GM12878 (cell line): ENCODE results near the gene ZNF227. TPM values are rescaled to one million over a fixed set of nuclear protein-coding genes. Genes with fewer than 3 reads are reported as not detected.

ENCODE experiments used
- DPF2 ChIP-seq: fragments of 450-650 bp; IDR thresholded peaks from 2 replicates; pipeline ENCODE4 v1.6.1; 2017; ENCODE audit warnings: mild to moderate bottlenecking
- ETV6 ChIP-seq, 2 experiments: fragments of 450-650 bp in 1 of 2; IDR thresholded peaks in 1 of 2; conservative IDR thresholded peaks in 1 of 2; 2 replicates each; pipeline ENCODE4 v1.6.1; 2014; ENCODE audit warnings: antibody characterized with exemption in 1 of 2, borderline replicate concordance in 1 of 2, low read depth in 1 of 2, mild to moderate bottlenecking in 1 of 2, moderate library complexity in 1 of 2
- IRF4 ChIP-seq: IDR thresholded peaks from 2 replicates; pipeline ENCODE4 v1.6.1; 2011; ENCODE audit warnings: low read depth, low read length
- KLF5 ChIP-seq: fragments of 450-650 bp; IDR thresholded peaks from 2 replicates; pipeline ENCODE4 v1.6.1; 2014; ENCODE audit warnings: mild to moderate bottlenecking; ENCODE audit not compliant: partially characterized antibody
- MYB ChIP-seq: fragments of 150-350 bp; IDR thresholded peaks from 2 replicates; pipeline ENCODE4 v1.6.1; 2014; ENCODE audit warnings: mild to moderate bottlenecking, low read depth, low read length, borderline replicate concordance
- TAF1 ChIP-seq: IDR thresholded peaks from 2 replicates; pipeline ENCODE4 v1.6.1; 2011; ENCODE audit warnings: mild to moderate bottlenecking, low read depth, low read length, borderline replicate concordance
- polyA plus RNA-seq, 11 experiments: library from polyadenylated mRNA; depleted of rRNA in 4 of 11; unstranded in 6 of 11; stranded (reverse) in 5 of 11; fragments of >200 nt; fragmentation: Nextera tagmentation in 4 of 11; fragmentation: Illumina TruSeq in 1 of 11; extraction: Ambion mirVana in 4 of 11; extraction: Trizol in 1 of 11; gene quantifications; 1 replicate in 1 of 11; 2 replicates in 10 of 11; pipeline versions ENCODE4 v1.2.1 to v1.2.3, GENCODE V29; 2011 to 2016; ENCODE audit warnings: inconsistent platforms in 2 of 11, missing spikeins in 2 of 11, low read depth in 1 of 11
- total RNA-seq, 4 experiments: library from RNA; depleted of rRNA in 3 of 4; stranded (reverse); fragments of >200 nt in 3 of 4; fragmentation: Illumina TruSeq in 1 of 4; extraction: Trizol in 1 of 4; gene quantifications; 2 replicates each; pipeline versions ENCODE4 v1.2.1 to v1.2.3, GENCODE V29; 2013 to 2021
- TF ChIP-seq, protein P1 (sequence below): IDR thresholded peaks from 2 replicates; pipeline ENCODE4 v1.6.1; 2011; ENCODE audit warnings: mild to moderate bottlenecking, low read depth, low read length, moderate library complexity; ENCODE audit not compliant: insufficient replicate concordance
- TF ChIP-seq, protein P2 (sequence below): IDR thresholded peaks from 2 replicates; pipeline ENCODE4 v1.6.1; 2012; ENCODE audit warnings: mild to moderate bottlenecking, low read depth, low read length

The ZNF227 gene
- total and polyA plus RNA-seq, 10 of the 15 experiments (the other 5 are each of a cell fraction or from before 2014, with no cell fraction given), result 4.3 to 22.9 (median 13.0) TPM

DNA sequence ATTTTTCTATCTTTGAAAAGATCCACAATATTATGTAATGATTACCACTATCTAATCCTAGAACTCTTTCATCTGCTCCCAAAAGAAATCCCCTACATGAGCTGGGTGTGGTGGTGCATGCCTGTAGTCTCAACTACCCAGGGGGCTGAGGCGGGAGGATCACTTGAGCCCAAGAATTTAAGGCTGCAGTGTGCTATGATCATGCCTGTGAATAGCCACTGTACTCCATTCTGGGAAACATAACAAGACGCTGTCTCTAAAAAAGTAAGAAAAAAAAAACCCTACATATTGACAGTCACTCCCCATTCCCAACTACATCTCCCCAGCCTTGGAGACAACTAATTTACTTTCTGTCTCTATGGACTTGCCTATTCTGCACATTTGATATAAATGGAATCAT, 48.5 kb upstream of the ZNF227 start (continued):
- TF ChIP-seq, protein P1, sequence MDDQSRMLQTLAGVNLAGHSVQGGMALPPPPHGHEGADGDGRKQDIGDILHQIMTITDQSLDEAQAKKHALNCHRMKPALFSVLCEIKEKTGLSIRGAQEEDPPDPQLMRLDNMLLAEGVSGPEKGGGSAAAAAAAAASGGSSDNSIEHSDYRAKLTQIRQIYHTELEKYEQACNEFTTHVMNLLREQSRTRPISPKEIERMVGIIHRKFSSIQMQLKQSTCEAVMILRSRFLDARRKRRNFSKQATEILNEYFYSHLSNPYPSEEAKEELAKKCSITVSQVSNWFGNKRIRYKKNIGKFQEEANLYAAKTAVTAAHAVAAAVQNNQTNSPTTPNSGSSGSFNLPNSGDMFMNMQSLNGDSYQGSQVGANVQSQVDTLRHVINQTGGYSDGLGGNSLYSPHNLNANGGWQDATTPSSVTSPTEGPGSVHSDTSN, result no peak
- TF ChIP-seq TAF1, result no peak
- no peak for TF ChIP-seq KLF5
- no peak for TF ChIP-seq IRF4
- no peak for TF ChIP-seq ETV6 (conservative IDR thresholded peaks at IDR 0.05 in 1 of 2, IDR thresholded peaks at IDR 0.05 in 1 of 2; ENCODE audit: borderline replicate concordance in 1 of 2, low read depth in 1 of 2)
- TF ChIP-seq DPF2, result no peak
- no peak for TF ChIP-seq MYB
- TF ChIP-seq, protein P2, sequence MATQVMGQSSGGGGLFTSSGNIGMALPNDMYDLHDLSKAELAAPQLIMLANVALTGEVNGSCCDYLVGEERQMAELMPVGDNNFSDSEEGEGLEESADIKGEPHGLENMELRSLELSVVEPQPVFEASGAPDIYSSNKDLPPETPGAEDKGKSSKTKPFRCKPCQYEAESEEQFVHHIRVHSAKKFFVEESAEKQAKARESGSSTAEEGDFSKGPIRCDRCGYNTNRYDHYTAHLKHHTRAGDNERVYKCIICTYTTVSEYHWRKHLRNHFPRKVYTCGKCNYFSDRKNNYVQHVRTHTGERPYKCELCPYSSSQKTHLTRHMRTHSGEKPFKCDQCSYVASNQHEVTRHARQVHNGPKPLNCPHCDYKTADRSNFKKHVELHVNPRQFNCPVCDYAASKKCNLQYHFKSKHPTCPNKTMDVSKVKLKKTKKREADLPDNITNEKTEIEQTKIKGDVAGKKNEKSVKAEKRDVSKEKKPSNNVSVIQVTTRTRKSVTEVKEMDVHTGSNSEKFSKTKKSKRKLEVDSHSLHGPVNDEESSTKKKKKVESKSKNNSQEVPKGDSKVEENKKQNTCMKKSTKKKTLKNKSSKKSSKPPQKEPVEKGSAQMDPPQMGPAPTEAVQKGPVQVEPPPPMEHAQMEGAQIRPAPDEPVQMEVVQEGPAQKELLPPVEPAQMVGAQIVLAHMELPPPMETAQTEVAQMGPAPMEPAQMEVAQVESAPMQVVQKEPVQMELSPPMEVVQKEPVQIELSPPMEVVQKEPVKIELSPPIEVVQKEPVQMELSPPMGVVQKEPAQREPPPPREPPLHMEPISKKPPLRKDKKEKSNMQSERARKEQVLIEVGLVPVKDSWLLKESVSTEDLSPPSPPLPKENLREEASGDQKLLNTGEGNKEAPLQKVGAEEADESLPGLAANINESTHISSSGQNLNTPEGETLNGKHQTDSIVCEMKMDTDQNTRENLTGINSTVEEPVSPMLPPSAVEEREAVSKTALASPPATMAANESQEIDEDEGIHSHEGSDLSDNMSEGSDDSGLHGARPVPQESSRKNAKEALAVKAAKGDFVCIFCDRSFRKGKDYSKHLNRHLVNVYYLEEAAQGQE, result no peak
